OCI-LY7 (cell line): ENCODE results near the gene C1QL4. TPM values are rescaled to one million over a fixed set of nuclear protein-coding genes. Genes with fewer than 3 reads are reported as not detected.
"Not testable (repeated sequence)": the region's sequence is repeated elsewhere in the genome, so short reads cannot be mapped to it uniquely, and the experiment has no call there.

ENCODE experiments used
- BruUV-seq: library from RNA; stranded (reverse); fragments of 400-500 nt; replicated peaks from 2 replicates; lab custom pipeline; 2021; lab: Mats Ljungman, UMichigan
- CTCF ChIA-PET: fragments of 300-600 bp; sonication (Branson Sonifier 250); formaldehyde crosslinking; loops from one replicate; lab custom pipeline; 2022; ENCODE audit warnings: antibody characterized with exemption; ENCODE audit not compliant: unreplicated experiment; lab: Charles Lee
- POLR2A ChIA-PET: fragments of 300-600 bp; sonication (Branson Sonifier 250); formaldehyde crosslinking; loops from one replicate; lab custom pipeline; 2022; ENCODE audit warnings: antibody characterized with exemption; lab: Charles Lee
- DNase-seq: peaks from one replicate; pipeline ENCODE4 v3.0.0-alpha.2; 2015; ENCODE audit warnings: low spot score
- H2AFZ ChIP-seq: fragments of 200-600 bp; sonication (generic), shearing (Covaris generic); 2 replicates; pipeline ENCODE4 v1.6.1; 2014; ENCODE audit warnings: mild to moderate bottlenecking, antibody characterized with exemption, low read length, moderate library complexity
- H3K27ac ChIP-seq: fragments of 200-600 bp; sonication (generic); 2 replicates; pipeline ENCODE4 v1.5.1; 2014; ENCODE audit warnings: mixed run types, low read depth, mild to moderate bottlenecking, moderate library complexity, low read length, inconsistent platforms; ENCODE audit not compliant: poor library complexity, severe bottlenecking
- H3K36me3 ChIP-seq: fragments of 200-600 bp; sonication (generic); 2 replicates; pipeline ENCODE4 v1.6.1; 2014; ENCODE audit warnings: mild to moderate bottlenecking, antibody characterized with exemption, low read length, moderate library complexity, mixed read lengths; ENCODE audit not compliant: insufficient read depth
- H3K4me1 ChIP-seq: fragments of 200-600 bp; sonication (generic); 2 replicates; pipeline ENCODE4 v1.5.1; 2014; ENCODE audit warnings: mild to moderate bottlenecking, low read length; ENCODE audit not compliant: insufficient read depth, poor library complexity, severe bottlenecking
- H3K4me2 ChIP-seq: fragments of 200-600 bp; sonication (generic); 2 replicates; pipeline ENCODE4 v1.6.1; 2014; ENCODE audit warnings: mild to moderate bottlenecking, low read length
- H3K4me3 ChIP-seq: fragments of 200-600 bp; sonication (generic); 2 replicates; pipeline ENCODE4 v1.5.1; 2014; ENCODE audit warnings: mild to moderate bottlenecking, low read depth, low read length; ENCODE audit not compliant: poor library complexity, severe bottlenecking
- H3K79me2 ChIP-seq: fragments of 200-600 bp; sonication (generic); 2 replicates; pipeline ENCODE4 v1.6.1; 2016; ENCODE audit warnings: low read depth, mild to moderate bottlenecking, low read length, moderate library complexity, mixed read lengths; ENCODE audit not compliant: insufficient read depth
- H3K9me2 ChIP-seq: fragments of 200-600 bp; sonication (generic); 2 replicates; pipeline ENCODE4 v1.6.1; 2016; ENCODE audit warnings: mild to moderate bottlenecking, low read length, mixed read lengths; ENCODE audit not compliant: insufficient read depth
- H3K9me3 ChIP-seq: fragments of 200-600 bp; sonication (generic); 2 replicates; pipeline ENCODE4 v1.6.1; 2014; ENCODE audit warnings: mild to moderate bottlenecking, mixed run types, low read length, mixed read lengths
- H4K20me1 ChIP-seq: fragments of 200-600 bp; sonication (generic); 2 replicates; pipeline ENCODE4 v1.6.1; 2014; ENCODE audit warnings: mild to moderate bottlenecking, antibody characterized with exemption, low read length, moderate library complexity, mixed read lengths; ENCODE audit not compliant: insufficient read depth
- CTCF ChIP-seq: fragments of 200-600 bp; sonication (generic); conservative IDR thresholded peaks from 2 replicates; pipeline ENCODE4 v1.5.1; 2014; ENCODE audit warnings: mild to moderate bottlenecking, antibody characterized with exemption, low read length, moderate library complexity, mixed read lengths
- EZH2phosphoT487 ChIP-seq: fragments of 200-600 bp; sonication (generic); IDR thresholded peaks from 2 replicates; pipeline ENCODE4 v1.6.1; 2018; ENCODE audit warnings: low read depth, borderline replicate concordance, mild to moderate bottlenecking, mixed run types, antibody characterized with exemption, low read length, moderate library complexity, mixed read lengths
- intact Hi-C: fragments of 100-400 bp; cut with micrococcal nuclease; formaldehyde crosslinking; loops from one replicate; pipeline ENCODE4 v1.10.0; 2022; ENCODE audit not compliant: unreplicated experiment
- total RNA-seq, 2 experiments: library from RNA; depleted of rRNA in 1 of 2; stranded (reverse); fragments of >200 nt in 1 of 2; shearing (Covaris generic) in 1 of 2; gene quantifications; 2 replicates each; pipeline ENCODE4 v1.2.3, GENCODE V29; 2014 to 2022

C1QL4 gene
- total RNA-seq, 2 experiments from 2014 or later = 0.19 TPM; not detected in 1

DNA sequence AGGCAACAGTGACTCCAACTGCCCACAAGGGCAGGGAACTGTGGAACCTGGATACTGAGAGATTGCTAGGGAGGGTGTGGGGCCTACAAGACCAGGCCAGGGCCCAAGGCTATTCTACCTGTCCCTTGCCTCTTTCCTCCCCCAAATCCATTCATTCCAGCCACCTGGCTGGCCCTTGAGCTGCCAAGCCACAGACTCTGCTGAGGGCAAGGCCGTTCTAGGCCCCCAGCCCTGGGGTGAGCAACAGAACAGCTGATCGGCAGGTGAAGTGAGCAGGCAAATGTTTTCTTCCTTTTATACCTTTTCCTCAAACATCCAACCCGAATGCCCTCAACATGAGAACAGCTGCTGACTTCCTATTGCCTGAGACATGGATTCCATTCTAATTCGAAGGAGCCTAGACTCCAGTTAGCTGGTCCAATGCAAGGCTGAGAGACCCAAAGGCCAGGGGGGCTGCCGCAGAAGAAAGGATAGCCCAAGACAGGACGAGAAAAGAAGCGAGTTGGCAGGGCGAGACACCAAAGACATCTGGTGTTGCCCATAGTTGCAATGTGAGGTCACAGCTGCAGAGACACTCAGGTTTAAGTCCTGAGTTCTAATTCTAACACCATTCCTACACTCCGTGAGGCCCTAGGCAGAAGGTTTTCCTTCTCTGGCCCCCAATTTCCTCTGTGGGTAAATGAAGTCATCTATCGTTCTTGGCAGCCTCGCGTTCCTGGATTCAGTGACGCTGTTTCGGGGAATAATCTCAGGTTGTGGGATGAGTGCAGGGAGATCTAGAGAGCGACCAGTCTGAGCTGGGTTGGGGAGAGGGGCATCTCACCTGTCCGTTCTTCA, 1.7 kb downstream of the C1QL4 start:
- Histone ChIP-seq H3K4me1 (peaks cover 11% of the 10 kb centered on the region), H2AFZ (no peak overlapping the region), H3K36me3 (peaks cover 15% of the 10 kb centered on the region; the same call in 1 of the 2 replicates), H3K4me2 (no peak overlapping the region), H3K9me3 (no peaks in the 10 kb centered on the region), H3K4me3 (no peak overlapping the region), H3K79me2 (no peaks in the 10 kb centered on the region), H3K9me2 (no peaks in the 10 kb centered on the region), H4K20me1 (no peaks in the 10 kb centered on the region), H3K27ac (no peak overlapping the region)
- POLR2A ChIA-PET = interaction anchor here (1.2 kb wide), 1 partner anchor 13 kb away, joined by 3 read pairs; no protein-coding TSS in a partner anchor
- intact Hi-C loops = no loop called here
- CTCF ChIA-PET = no interaction called here
- TF ChIP-seq CTCF = no peak
- no peak for TF ChIP-seq EZH2phosphoT487
- no peak for DNase-seq
- no TSS peak for BruUV-seq

DNA sequence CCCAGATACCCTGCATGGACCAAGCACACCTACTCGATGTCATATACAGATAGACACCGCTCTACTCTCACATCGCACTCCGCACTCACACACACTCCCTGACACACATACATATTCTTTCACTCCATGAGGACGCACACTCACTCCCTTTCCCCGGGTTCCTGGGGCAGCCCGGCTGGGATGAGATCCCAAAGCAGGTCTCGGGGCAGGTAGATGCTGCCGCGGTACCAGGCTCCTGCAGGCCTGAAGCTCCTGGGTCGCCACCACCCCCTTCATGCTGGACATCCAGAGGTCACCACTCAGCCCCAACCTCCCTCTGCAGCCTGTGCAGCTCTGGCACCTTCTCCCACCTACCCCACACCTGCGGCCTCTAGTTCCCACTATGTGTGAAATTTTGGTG, 2.3 kb downstream of the C1QL4 start:
- intact Hi-C loops = no loop called here
- no peak for DNase-seq
- ChIA-PET CTCF (no interaction called here), POLR2A (interaction anchor here (1.2 kb wide), 1 partner anchor 13 kb away, joined by 3 read pairs; no protein-coding TSS in a partner anchor)
- Histone ChIP-seq H3K36me3 (peaks cover 21% of the 10 kb centered on the region), H3K4me3 (no peak overlapping the region), H3K4me1 (peaks cover 11% of the 10 kb centered on the region), H3K9me2 (no peaks in the 10 kb centered on the region), H4K20me1 (no peaks in the 10 kb centered on the region), H3K27ac (no peak overlapping the region), H3K4me2 (no peak overlapping the region), H3K9me3 (no peaks in the 10 kb centered on the region), H3K79me2 (no peaks in the 10 kb centered on the region), H2AFZ (no peak overlapping the region)
- no TSS peak for BruUV-seq
- TF ChIP-seq CTCF = no peak
- no peak for TF ChIP-seq EZH2phosphoT487

GRCh38 chr12:49334226-49334625, 2.8 kb downstream of the C1QL4 start:
- no peak overlapping the region for H2AFZ ChIP-seq
- BruUV-seq = no TSS peak
- POLR2A ChIA-PET = interaction anchor here (1.2 kb wide), 1 partner anchor 12 kb away, joined by 3 read pairs; no protein-coding TSS in a partner anchor
- no peaks in the 10 kb centered on the region for H3K79me2 ChIP-seq
- no peak overlapping the region for H3K27ac ChIP-seq
- intact Hi-C loops = no loop called here
- peaks cover 11% of the 10 kb centered on the region for H3K4me1 ChIP-seq
- CTCF ChIA-PET = no interaction called here
- no peak for TF ChIP-seq EZH2phosphoT487
- TF ChIP-seq CTCF = no peak
- H3K9me3 ChIP-seq = no peaks in the 10 kb centered on the region
- H4K20me1 ChIP-seq = no peaks in the 10 kb centered on the region
- H3K36me3 ChIP-seq = peaks cover 26% of the 10 kb centered on the region
- no peak overlapping the region for H3K4me2 ChIP-seq
- no peak for DNase-seq
- H3K4me3 ChIP-seq = no peak overlapping the region
- no peaks in the 10 kb centered on the region for H3K9me2 ChIP-seq

DNA sequence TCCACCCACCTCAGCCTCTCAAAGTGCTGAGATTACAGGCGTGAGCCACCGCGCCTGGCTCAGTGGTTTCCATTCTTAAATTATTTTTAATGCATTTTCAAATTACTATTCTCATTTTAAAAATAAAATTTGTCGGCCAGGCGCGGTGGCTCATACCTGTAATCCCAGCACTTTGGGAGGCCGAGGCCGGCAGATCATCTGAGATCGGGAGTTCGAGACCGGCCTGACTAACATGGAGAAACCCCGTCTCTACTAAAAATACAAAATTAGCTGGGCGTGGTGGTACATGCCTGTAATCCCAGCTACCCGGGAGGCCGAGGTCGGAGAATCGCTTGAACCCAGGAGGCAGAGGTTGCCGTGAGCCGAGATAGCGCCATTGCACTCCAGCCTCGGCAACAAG, 3.2 kb downstream of the C1QL4 start:
- DNase-seq = not testable (repeated sequence)

More for the DNA sequence above, 3.2 kb downstream of the C1QL4 start:
- POLR2A ChIA-PET, H3K27ac ChIP-seq, intact Hi-C loops, H3K4me3 ChIP-seq, H3K9me2 ChIP-seq, H3K79me2 ChIP-seq, H3K9me3 ChIP-seq, BruUV-seq, H2AFZ ChIP-seq, H3K4me2 ChIP-seq, CTCF ChIA-PET, H4K20me1 ChIP-seq: not testable (repeated sequence)
- Histone ChIP-seq H3K4me1 (peaks cover 11% of the 10 kb centered on the region), H3K36me3 (peaks cover 30% of the 10 kb centered on the region)
